DMS153 treated with DMSO at 0.1 percent for 48 hours (cell line): Measurements from ENCODE around the gene CCDC112.
"Not testable (repeated sequence)": the region's sequence is repeated elsewhere in the genome, so short reads cannot be mapped to it uniquely, and the experiment has no call there.

Experiments used
- DNase-seq: peaks from one replicate; lab custom pipeline; 2025; ENCODE audit not compliant: unreplicated experiment; lab: John Stamatoyannopoulos, UW

CCDC112 gene

GRCh38 chr5:115262321-115263077, 34.0 kb downstream of the CCDC112 start, which contains the start of gene PGGT1B:
Gene PGGT1B (minus strand): TSS chr5:115262877. CDS start chr5:115262851, 26 bp downstream.
- no peak for DNase-seq

GRCh38 chr5:115262011-115262320, 34.5 kb downstream of the CCDC112 start:
- no peak for DNase-seq

GRCh38 chr5:115260248-115260647, 36.2 kb downstream of the CCDC112 start:
- no peak for DNase-seq

- no peak for DNase-seq
Measured at GRCh38 chr5:115257981-115258380, 38.5 kb downstream of the CCDC112 start.

GRCh38 chr5:115249379-115249778, 47.1 kb downstream of the CCDC112 start:
- not testable (repeated sequence) for DNase-seq

- DNase-seq, result no peak
Measured at GRCh38 chr5:115246361-115246991, 50.0 kb downstream of the CCDC112 start.

- no peak for DNase-seq
Measured at GRCh38 chr5:115243412-115243811, 53.0 kb downstream of the CCDC112 start.

- no peak for DNase-seq
Measured at GRCh38 chr5:115241881-115242642, 54.4 kb downstream of the CCDC112 start.

GRCh38 chr5:115237066-115237465, 59.4 kb downstream of the CCDC112 start:
- no peak for DNase-seq

GRCh38 chr5:115236599-115236998, 59.9 kb downstream of the CCDC112 start:
- no peak for DNase-seq

GRCh38 chr5:115231598-115231997, 64.9 kb downstream of the CCDC112 start:
- no peak for DNase-seq

GRCh38 chr5:115229606-115230005, 66.8 kb downstream of the CCDC112 start:
- no peak for DNase-seq

- no peak for DNase-seq
Measured at GRCh38 chr5:115227281-115227680, 69.2 kb downstream of the CCDC112 start.
